Measurements from ENCODE around the gene PHLDA3. TPM values are rescaled to one million over a fixed set of nuclear protein-coding genes. Genes with fewer than 3 reads are reported as not detected.

PHLDA3 gene
- total and polyA plus RNA-seq, 2 of the 13 experiments (the other 11 are each of a cell fraction or from before 2014, with no cell fraction given), result 16.7 to 33.6 TPM

DNA sequence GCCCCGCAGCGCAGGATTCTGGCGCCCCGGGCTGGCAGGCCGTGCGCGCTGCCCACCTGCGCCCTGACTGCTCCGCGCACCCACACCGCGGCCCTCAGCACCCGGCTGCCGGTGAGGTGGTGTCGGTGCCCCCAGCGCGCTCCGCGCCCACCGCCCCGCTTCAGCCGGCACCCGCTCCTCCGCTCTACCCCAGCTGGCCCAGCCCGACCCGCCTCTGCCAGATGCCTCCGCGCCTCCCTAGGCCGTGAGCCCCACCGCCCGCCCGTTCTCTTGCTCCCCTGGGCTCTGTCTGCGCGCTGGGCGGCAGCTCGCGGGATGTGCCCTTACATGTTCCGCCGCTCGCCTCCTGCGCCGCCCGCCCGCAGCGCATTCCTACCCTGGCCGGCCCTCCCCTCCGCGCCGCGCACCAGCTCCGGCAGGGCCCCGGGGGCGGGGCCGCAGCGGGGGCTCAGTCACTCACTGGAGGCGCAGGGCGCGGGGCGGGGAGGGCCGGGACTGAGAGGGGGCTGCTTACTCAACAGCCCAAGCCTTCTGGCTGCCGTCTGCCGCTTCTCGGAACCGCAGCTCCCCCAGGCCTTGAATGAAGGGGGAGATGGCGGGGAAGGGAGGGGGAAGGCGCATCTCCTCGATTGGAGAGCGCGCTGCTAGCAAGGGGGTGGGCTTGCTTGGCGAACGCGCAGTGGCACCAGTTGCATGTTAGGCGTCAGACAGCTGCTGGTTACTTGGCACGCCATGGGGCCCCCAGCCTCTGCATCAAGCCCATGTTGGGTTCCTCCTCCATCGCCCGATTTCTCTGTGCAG is at the start of gene PHLDA3 (continued):
- TF ChIP-seq, protein P1, sequence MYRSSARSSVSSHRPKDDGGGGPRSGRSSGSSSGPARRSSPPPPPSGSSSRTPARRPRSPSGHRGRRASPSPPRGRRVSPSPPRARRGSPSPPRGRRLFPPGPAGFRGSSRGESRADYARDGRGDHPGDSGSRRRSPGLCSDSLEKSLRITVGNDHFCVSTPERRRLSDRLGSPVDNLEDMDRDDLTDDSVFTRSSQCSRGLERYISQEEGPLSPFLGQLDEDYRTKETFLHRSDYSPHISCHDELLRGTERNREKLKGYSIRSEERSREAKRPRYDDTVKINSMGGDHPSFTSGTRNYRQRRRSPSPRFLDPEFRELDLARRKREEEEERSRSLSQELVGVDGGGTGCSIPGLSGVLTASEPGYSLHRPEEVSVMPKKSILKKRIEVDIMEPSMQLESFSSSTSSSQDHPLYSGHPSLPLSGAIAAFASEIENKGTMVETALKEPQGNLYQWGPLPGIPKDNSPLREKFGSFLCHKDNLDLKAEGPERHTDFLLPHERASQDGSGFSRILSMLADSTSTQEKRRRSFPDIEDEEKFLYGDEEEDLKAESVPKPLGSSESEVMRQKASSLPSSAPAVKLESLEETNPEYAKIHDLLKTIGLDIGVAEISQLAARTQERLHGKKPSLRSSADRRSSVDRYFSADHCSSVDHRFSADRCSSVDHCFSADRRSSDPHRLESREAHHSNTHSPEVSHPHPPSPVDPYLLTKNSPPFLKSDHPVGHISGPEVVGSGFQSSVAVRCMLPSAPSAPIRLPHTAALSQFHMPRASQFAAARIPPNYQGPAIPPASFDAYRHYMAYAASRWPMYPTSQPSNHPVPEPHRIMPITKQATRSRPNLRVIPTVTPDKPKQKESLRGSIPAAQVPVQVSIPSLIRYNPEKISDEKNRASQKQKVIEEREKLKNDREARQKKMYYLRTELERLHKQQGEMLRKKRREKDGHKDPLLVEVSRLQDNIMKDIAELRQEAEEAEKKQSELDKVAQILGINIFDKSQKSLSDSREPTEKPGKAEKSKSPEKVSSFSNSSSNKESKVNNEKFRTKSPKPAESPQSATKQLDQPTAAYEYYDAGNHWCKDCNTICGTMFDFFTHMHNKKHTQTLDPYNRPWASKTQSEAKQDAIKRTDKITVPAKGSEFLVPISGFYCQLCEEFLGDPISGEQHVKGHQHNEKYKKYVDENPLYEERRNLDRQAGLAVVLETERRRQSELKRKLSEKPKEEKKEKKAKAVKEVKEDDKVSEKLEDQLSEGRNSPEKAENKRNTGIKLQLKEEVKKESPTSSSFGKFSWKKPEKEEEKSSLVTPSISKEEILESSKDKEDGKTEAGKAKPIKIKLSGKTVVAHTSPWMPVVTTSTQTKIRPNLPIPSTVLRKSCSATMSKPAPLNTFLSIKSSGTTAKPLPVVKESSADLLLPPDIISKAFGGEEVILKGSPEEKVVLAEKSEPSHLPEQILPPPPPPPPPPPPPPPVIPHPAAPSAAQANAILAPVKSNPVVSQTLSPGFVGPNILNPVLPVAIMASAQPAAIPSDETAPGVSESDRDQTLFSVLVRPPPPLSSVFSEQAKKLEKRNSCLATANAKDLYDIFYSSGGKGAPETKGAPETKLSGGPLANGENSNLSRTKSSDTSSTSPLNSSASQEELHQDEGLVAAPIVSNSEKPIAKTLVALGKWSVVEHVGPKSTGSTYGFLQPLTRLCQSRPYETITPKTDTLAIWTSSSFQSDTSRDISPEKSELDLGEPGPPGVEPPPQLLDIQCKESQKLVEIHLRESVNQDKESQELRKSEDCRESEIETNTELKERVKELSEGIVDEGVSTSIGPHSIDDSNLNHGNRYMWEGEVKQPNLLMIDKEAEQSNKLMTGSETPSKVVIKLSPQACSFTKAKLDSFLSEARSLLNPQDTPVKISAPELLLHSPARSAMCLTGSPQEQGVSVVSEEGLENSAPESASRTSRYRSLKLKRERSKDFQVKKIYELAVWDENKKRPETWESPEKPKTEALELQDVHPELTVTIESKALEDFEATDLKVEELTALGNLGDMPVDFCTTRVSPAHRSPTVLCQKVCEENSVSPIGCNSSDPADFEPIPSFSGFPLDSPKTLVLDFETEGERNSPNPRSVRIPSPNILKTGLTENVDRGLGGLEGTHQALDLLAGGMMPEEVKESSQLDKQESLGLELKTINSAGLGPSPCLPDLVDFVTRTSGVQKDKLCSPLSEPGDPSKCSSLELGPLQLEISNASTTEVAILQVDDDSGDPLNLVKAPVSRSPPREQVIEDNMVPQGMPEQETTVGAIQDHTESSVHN (CRISPR knock-in tag; IDR thresholded peaks at IDR 0.05), result no peak
- TF ChIP-seq SPEN (CRISPR knock-in tag; IDR thresholded peaks at IDR 0.05; ENCODE audit: low read depth), result peak; percentile 85
- 0 out of 2 replicates have a peak, but pooled peaks have one; percentile 30 for TF ChIP-seq ZNF841 (CRISPR knock-in tag; IDR thresholded peaks at IDR 0.05; ENCODE audit: borderline replicate concordance)
- TF ChIP-seq FOXA1 (IDR thresholded peaks at IDR 0.05), result no peak
- no peak; the same call in 1 of the 2 replicates for TF ChIP-seq FOXA1 (CRISPR knock-in tag; IDR thresholded peaks at IDR 0.05)
- no peak for TF ChIP-seq ZKSCAN8 (CRISPR knock-in tag; IDR thresholded peaks at IDR 0.05; ENCODE audit: borderline replicate concordance)
- TF ChIP-seq ZNF7 (CRISPR knock-in tag; IDR thresholded peaks at IDR 0.05), result no peak
- no peak for TF ChIP-seq SMARCC2 (IDR thresholded peaks at IDR 0.05)
- no peak for TF ChIP-seq ZNF296 (CRISPR knock-in tag; conservative IDR thresholded peaks at IDR 0.05)
- no peak for TF ChIP-seq ZSCAN29 (CRISPR knock-in tag; conservative IDR thresholded peaks at IDR 0.05)
- TF ChIP-seq, protein P2, sequence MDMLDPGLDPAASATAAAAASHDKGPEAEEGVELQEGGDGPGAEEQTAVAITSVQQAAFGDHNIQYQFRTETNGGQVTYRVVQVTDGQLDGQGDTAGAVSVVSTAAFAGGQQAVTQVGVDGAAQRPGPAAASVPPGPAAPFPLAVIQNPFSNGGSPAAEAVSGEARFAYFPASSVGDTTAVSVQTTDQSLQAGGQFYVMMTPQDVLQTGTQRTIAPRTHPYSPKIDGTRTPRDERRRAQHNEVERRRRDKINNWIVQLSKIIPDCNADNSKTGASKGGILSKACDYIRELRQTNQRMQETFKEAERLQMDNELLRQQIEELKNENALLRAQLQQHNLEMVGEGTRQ (IDR thresholded peaks at IDR 0.05; ENCODE audit: low read depth, low read length), result no peak
- TF ChIP-seq, protein P2 (CRISPR knock-in tag; IDR thresholded peaks at IDR 0.05; ENCODE audit: borderline replicate concordance), result no peak
- TF ChIP-seq, protein P3, sequence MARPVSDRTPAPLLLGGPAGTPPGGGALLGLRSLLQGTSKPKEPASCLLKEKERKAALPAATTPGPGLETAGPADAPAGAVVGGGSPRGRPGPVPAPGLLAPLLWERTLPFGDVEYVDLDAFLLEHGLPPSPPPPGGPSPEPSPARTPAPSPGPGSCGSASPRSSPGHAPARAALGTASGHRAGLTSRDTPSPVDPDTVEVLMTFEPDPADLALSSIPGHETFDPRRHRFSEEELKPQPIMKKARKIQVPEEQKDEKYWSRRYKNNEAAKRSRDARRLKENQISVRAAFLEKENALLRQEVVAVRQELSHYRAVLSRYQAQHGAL (CRISPR knock-in tag; IDR thresholded peaks at IDR 0.05; ENCODE audit: not compliant biosample characterization), result no peak
- peak; percentile 40 for TF ChIP-seq ZBTB38 (CRISPR knock-in tag; IDR thresholded peaks at IDR 0.05)
- TF ChIP-seq, protein P4, sequence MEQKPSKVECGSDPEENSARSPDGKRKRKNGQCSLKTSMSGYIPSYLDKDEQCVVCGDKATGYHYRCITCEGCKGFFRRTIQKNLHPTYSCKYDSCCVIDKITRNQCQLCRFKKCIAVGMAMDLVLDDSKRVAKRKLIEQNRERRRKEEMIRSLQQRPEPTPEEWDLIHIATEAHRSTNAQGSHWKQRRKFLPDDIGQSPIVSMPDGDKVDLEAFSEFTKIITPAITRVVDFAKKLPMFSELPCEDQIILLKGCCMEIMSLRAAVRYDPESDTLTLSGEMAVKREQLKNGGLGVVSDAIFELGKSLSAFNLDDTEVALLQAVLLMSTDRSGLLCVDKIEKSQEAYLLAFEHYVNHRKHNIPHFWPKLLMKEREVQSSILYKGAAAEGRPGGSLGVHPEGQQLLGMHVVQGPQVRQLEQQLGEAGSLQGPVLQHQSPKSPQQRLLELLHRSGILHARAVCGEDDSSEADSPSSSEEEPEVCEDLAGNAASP (CRISPR knock-in tag; IDR thresholded peaks at IDR 0.05; ENCODE audit: borderline replicate concordance), result no peak
